ENCODE results near the gene AKAP17A.

Gene AKAP17A

DNA sequence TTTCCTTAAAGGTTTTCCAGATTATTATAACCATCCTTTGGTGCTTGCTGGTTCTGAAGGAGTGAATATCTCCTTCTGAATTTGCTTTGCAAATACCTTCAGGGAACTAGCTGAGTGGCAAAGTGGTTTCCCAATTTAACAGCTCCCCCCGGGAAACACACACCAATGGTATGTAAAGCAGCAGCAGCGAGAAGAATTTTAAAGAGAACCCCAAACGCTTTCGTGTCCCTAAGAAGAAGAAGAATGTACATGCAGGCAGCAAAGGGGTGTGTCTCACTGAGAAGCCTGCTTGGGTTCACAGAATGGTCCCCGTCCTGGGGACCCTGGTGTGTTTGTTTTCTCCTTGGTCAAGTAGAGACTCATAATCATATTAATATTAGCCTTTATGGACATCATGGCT is 4.2 kb upstream of the AKAP17A start:
- H3K79me2 ChIP-seq (ENCODE audit: control insufficient read depth, insufficient read depth, low read length), result peaks cover 5% of the 10 kb centered on the region
- WGBS (ENCODE audit: extremely low coverage, insufficient coverage, low lambda C conversion rate), result no CpG with 5 or more reads among the region's 5 CpGs
- no peak overlapping the region for H4K8ac ChIP-seq (ENCODE audit: low read depth, low read length)
- H4K5ac ChIP-seq (ENCODE audit: low read length), result no peak overlapping the region
- H2BK15ac ChIP-seq (replicated peaks; ENCODE audit: low read depth), result no peak overlapping the region
- H3K4ac ChIP-seq (ENCODE audit: low read depth, low read length), result no peak overlapping the region
- H3K9ac ChIP-seq (ENCODE audit: low read length), result no peak overlapping the region
- no peak overlapping the region for H2BK5ac ChIP-seq (ENCODE audit: low read length)
- no peaks in the 10 kb centered on the region for H3K4me1 ChIP-seq (ENCODE audit: control insufficient read depth, low read depth, low read length)
- H3K27me3 ChIP-seq (ENCODE audit: insufficient read depth, low read length, poor library complexity), result no peaks in the 10 kb centered on the region
- H3K79me1 ChIP-seq (ENCODE audit: low read length), result no peaks in the 10 kb centered on the region
- no peak overlapping the region for H2AK5ac ChIP-seq (ENCODE audit: low read length)
- H3K27ac ChIP-seq (ENCODE audit: low read depth, low read length), result peak overlapping the region; percentile 19
- DNase-seq, result no peak
- no peak overlapping the region for H3K4me2 ChIP-seq (ENCODE audit: low read length)
- H2BK120ac ChIP-seq (ENCODE audit: low read depth, low read length), result no peak overlapping the region
- H3K56ac ChIP-seq (ENCODE audit: low read length), result no peak overlapping the region
- H3K4me3 ChIP-seq (ENCODE audit: low read length), result no peak overlapping the region
- H3K18ac ChIP-seq (ENCODE audit: low read length), result no peak overlapping the region
- no peaks in the 10 kb centered on the region for H3K36me3 ChIP-seq (ENCODE audit: control insufficient read depth, insufficient read depth, low read length)
- no peak overlapping the region for H3K23ac ChIP-seq (ENCODE audit: low read length)

- H2BK15ac ChIP-seq (replicated peaks; ENCODE audit: low read depth), result no peak overlapping the region
- H3K27me3 ChIP-seq (ENCODE audit: insufficient read depth, low read length, poor library complexity), result no peaks in the 10 kb centered on the region
- no peak overlapping the region for H3K18ac ChIP-seq (ENCODE audit: low read length)
- H3K23ac ChIP-seq (ENCODE audit: low read length), result no peak overlapping the region
- no peak overlapping the region for H3K4me3 ChIP-seq (ENCODE audit: low read length)
- H4K5ac ChIP-seq (ENCODE audit: low read length), result no peak overlapping the region
- H3K79me1 ChIP-seq (ENCODE audit: low read length), result peaks cover 8% of the 10 kb centered on the region
- H2AK5ac ChIP-seq (ENCODE audit: low read length), result no peak overlapping the region
- H2BK120ac ChIP-seq (ENCODE audit: low read depth, low read length), result no peak overlapping the region
- peak; percentile 22 for DNase-seq
- peaks cover 3% of the 10 kb centered on the region for H3K36me3 ChIP-seq (ENCODE audit: control insufficient read depth, insufficient read depth, low read length)
- WGBS (ENCODE audit: extremely low coverage, insufficient coverage, low lambda C conversion rate), result no CpG with 5 or more reads among the region's 12 CpGs
- H4K8ac ChIP-seq (ENCODE audit: low read depth, low read length), result no peak overlapping the region
- no peak overlapping the region for H3K4ac ChIP-seq (ENCODE audit: low read depth, low read length)
- H3K4me2 ChIP-seq (ENCODE audit: low read length), result no peak overlapping the region
- no peak overlapping the region for H3K56ac ChIP-seq (ENCODE audit: low read length)
- H3K79me2 ChIP-seq (ENCODE audit: control insufficient read depth, insufficient read depth, low read length), result peaks cover 27% of the 10 kb centered on the region
- H3K27ac ChIP-seq (ENCODE audit: low read depth, low read length), result no peak overlapping the region
- no peak overlapping the region for H2BK5ac ChIP-seq (ENCODE audit: low read length)
- H3K9ac ChIP-seq (ENCODE audit: low read length), result no peak overlapping the region
- H3K4me1 ChIP-seq (ENCODE audit: control insufficient read depth, low read depth, low read length), result no peaks in the 10 kb centered on the region
These were observed 1.9 kb upstream of the AKAP17A start for GRCh38 chrX:1589356-1590130.

DNA sequence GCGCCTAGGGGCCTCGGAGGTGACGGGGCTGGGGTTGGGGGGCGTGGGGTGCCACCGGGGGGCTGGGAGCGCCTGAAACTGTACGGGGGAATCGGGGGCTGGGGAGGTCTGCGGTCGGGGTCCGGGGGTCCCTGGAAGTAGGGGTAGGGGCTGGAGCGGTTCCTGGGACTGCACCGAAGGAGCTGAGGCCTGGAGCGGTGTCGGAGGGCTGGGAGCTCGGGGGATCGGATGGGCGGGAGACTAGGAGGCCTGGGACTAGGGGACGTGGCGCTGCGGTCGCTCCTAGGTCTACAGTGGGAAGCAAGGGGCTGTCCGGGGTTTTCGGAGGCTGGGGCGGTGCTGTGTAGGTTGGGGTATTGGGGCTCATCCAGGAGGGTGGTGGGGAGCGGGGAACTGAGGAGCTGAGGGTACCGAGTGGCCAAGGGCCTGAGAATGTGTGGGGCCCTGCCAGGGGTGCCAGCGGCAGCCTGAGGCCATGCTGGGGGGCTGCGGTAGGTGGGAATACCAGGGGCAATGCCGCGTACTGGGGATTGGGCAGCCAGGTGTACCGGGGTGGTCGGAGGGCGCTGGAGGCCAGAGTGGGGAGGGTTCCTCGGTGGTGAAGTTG is 562 bp downstream of the AKAP17A start:
- peak overlapping the region; percentile 53 for H3K27ac ChIP-seq (ENCODE audit: low read depth, low read length)
- peak overlapping the region; percentile 95 for H3K9ac ChIP-seq (ENCODE audit: low read length)
- H3K27me3 ChIP-seq (ENCODE audit: insufficient read depth, low read length, poor library complexity), result no peaks in the 10 kb centered on the region
- H3K36me3 ChIP-seq (ENCODE audit: control insufficient read depth, insufficient read depth, low read length), result peaks cover 13% of the 10 kb centered on the region
- peak overlapping the region; percentile 88 for H3K18ac ChIP-seq (ENCODE audit: low read length)
- WGBS (ENCODE audit: extremely low coverage, insufficient coverage, low lambda C conversion rate), result no CpG with 5 or more reads among the region's 35 CpGs
- H2BK15ac ChIP-seq (replicated peaks; ENCODE audit: low read depth), result no peak overlapping the region
- peak overlapping the region; percentile 97 for H3K56ac ChIP-seq (ENCODE audit: low read length)
- H3K79me1 ChIP-seq (ENCODE audit: low read length), result peaks cover 21% of the 10 kb centered on the region
- no peak for DNase-seq
- no peak overlapping the region for H2BK5ac ChIP-seq (ENCODE audit: low read length)
- H3K79me2 ChIP-seq (ENCODE audit: control insufficient read depth, insufficient read depth, low read length), result peaks cover 45% of the 10 kb centered on the region
- no peak overlapping the region for H4K5ac ChIP-seq (ENCODE audit: low read length)
- no peaks in the 10 kb centered on the region for H3K4me1 ChIP-seq (ENCODE audit: control insufficient read depth, low read depth, low read length)
- H4K8ac ChIP-seq (ENCODE audit: low read depth, low read length), result no peak overlapping the region
- H3K4me2 ChIP-seq (ENCODE audit: low read length), result peak overlapping the region; percentile 64
- H3K4me3 ChIP-seq (ENCODE audit: low read length), result peak overlapping the region; percentile 92
- H3K23ac ChIP-seq (ENCODE audit: low read length), result peak overlapping the region; percentile 66
- H3K4ac ChIP-seq (ENCODE audit: low read depth, low read length), result no peak overlapping the region
- H2AK5ac ChIP-seq (ENCODE audit: low read length), result no peak overlapping the region
- H2BK120ac ChIP-seq (ENCODE audit: low read depth, low read length), result peak overlapping the region; percentile 3

- H3K4me1 ChIP-seq (ENCODE audit: control insufficient read depth, low read depth, low read length), result no peaks in the 10 kb centered on the region
- peak overlapping the region; percentile 95 for H3K9ac ChIP-seq (ENCODE audit: low read length)
- peaks cover 13% of the 10 kb centered on the region for H3K36me3 ChIP-seq (ENCODE audit: control insufficient read depth, insufficient read depth, low read length)
- no peak overlapping the region for H2BK15ac ChIP-seq (replicated peaks; ENCODE audit: low read depth)
- peak overlapping the region; percentile 88 for H3K18ac ChIP-seq (ENCODE audit: low read length)
- no peak overlapping the region for H2BK5ac ChIP-seq (ENCODE audit: low read length)
- H3K27ac ChIP-seq (ENCODE audit: low read depth, low read length), result peak overlapping the region; percentile 53
- no peaks in the 10 kb centered on the region for H3K27me3 ChIP-seq (ENCODE audit: insufficient read depth, low read length, poor library complexity)
- WGBS (ENCODE audit: extremely low coverage, insufficient coverage, low lambda C conversion rate), result no CpG with 5 or more reads among the region's 28 CpGs
- peak overlapping the region; percentile 97 for H3K56ac ChIP-seq (ENCODE audit: low read length)
- no peak overlapping the region for H4K5ac ChIP-seq (ENCODE audit: low read length)
- no peak overlapping the region for H2AK5ac ChIP-seq (ENCODE audit: low read length)
- H3K79me2 ChIP-seq (ENCODE audit: control insufficient read depth, insufficient read depth, low read length), result peaks cover 51% of the 10 kb centered on the region
- no peak overlapping the region for H2BK120ac ChIP-seq (ENCODE audit: low read depth, low read length)
- H4K8ac ChIP-seq (ENCODE audit: low read depth, low read length), result no peak overlapping the region
- DNase-seq, result peak; percentile 69
- peak overlapping the region; percentile 66 for H3K23ac ChIP-seq (ENCODE audit: low read length)
- peak overlapping the region; percentile 64 for H3K4me2 ChIP-seq (ENCODE audit: low read length)
- H3K79me1 ChIP-seq (ENCODE audit: low read length), result peaks cover 27% of the 10 kb centered on the region
- peak overlapping the region; percentile 92 for H3K4me3 ChIP-seq (ENCODE audit: low read length)
- no peak overlapping the region for H3K4ac ChIP-seq (ENCODE audit: low read depth, low read length)
These were observed 1.2 kb downstream of the AKAP17A start for GRCh38 chrX:1592470-1593142.

DNA sequence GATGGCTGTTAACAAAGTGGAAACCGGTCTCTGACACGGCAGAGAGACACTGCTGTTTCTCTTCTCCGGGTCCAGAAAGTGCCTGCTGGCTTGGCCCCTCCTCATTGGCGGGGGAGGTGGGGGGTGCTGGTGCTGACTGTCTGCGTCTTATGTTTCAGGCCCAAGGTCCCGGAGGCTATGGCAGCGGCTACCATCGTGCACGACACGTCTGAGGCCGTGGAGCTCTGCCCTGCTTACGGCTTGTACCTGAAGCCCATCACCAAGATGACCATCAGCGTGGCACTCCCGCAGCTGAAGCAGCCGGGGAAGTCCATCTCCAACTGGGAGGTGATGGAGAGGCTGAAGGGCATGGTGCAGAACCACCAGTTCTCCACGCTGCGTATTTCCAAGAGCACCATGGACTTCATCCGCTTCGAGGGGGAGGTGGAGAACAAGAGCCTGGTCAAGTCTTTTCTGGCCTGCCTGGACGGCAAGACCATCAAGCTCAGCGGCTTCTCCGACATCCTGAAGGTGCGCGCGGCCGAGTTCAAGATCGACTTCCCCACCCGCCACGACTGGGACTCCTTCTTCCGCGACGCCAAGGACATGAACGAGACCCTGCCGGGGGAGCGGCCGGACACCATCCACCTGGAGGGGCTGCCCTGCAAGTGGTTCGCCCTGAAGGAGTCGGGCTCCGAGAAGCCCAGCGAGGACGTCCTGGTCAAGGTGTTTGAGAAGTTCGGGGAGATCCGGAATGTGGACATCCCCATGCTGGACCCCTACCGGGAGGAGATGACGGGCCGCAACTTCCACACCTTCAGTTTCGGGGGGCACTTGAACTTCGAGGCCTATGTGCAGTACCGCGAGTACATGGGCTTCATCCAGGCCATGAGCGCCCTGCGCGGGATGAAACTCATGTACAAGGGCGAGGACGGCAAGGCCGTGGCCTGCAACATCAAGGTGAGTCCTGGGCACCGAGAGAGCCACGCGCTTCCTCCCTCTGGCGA is 2.2 kb downstream of the AKAP17A start:
- no peak overlapping the region for H3K27ac ChIP-seq (ENCODE audit: low read depth, low read length)
- H3K27me3 ChIP-seq (ENCODE audit: insufficient read depth, low read length, poor library complexity), result no peaks in the 10 kb centered on the region
- WGBS (ENCODE audit: extremely low coverage, insufficient coverage, low lambda C conversion rate), result no CpG with 5 or more reads among the region's 60 CpGs
- no peak overlapping the region for H3K4ac ChIP-seq (ENCODE audit: low read depth, low read length)
- H3K79me2 ChIP-seq (ENCODE audit: control insufficient read depth, insufficient read depth, low read length), result peaks cover 57% of the 10 kb centered on the region
- H3K18ac ChIP-seq (ENCODE audit: low read length), result no peak overlapping the region
- peak overlapping the region; percentile 95 for H3K9ac ChIP-seq (ENCODE audit: low read length)
- no peak overlapping the region for H2BK120ac ChIP-seq (ENCODE audit: low read depth, low read length)
- no peak overlapping the region for H3K56ac ChIP-seq (ENCODE audit: low read length)
- H2BK15ac ChIP-seq (replicated peaks; ENCODE audit: low read depth), result no peak overlapping the region
- no peak overlapping the region for H3K23ac ChIP-seq (ENCODE audit: low read length)
- no peak overlapping the region for H2AK5ac ChIP-seq (ENCODE audit: low read length)
- peaks cover 13% of the 10 kb centered on the region for H3K36me3 ChIP-seq (ENCODE audit: control insufficient read depth, insufficient read depth, low read length)
- no peak overlapping the region for H2BK5ac ChIP-seq (ENCODE audit: low read length)
- peaks cover 31% of the 10 kb centered on the region for H3K79me1 ChIP-seq (ENCODE audit: low read length)
- H3K4me1 ChIP-seq (ENCODE audit: control insufficient read depth, low read depth, low read length), result no peaks in the 10 kb centered on the region
- H3K4me3 ChIP-seq (ENCODE audit: low read length), result no peak overlapping the region
- no peak overlapping the region for H4K5ac ChIP-seq (ENCODE audit: low read length)
- no peak for DNase-seq
- H4K8ac ChIP-seq (ENCODE audit: low read depth, low read length), result no peak overlapping the region
- H3K4me2 ChIP-seq (ENCODE audit: low read length), result no peak overlapping the region

All from mesendoderm (in vitro differentiated cells).